GM19193 (cell line): Measurements from ENCODE around the gene FANK1.
"Not testable (repeated sequence)": the region's sequence is repeated elsewhere in the genome, so short reads cannot be mapped to it uniquely, and the experiment has no call there.

Experiments used
- POLR2A ChIP-seq: IDR thresholded peaks from 4 replicates; pipeline ENCODE4 v1.6.1; 2011; ENCODE audit not compliant: insufficient read depth, insufficient read length; ENCODE audit errors: extremely low read depth

The FANK1 gene, protein sequence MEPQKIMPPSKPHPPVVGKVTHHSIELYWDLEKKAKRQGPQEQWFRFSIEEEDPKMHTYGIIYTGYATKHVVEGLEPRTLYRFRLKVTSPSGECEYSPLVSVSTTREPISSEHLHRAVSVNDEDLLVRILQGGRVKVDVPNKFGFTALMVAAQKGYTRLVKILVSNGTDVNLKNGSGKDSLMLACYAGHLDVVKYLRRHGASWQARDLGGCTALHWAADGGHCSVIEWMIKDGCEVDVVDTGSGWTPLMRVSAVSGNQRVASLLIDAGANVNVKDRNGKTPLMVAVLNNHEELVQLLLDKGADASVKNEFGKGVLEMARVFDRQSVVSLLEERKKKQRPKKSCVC

DNA sequence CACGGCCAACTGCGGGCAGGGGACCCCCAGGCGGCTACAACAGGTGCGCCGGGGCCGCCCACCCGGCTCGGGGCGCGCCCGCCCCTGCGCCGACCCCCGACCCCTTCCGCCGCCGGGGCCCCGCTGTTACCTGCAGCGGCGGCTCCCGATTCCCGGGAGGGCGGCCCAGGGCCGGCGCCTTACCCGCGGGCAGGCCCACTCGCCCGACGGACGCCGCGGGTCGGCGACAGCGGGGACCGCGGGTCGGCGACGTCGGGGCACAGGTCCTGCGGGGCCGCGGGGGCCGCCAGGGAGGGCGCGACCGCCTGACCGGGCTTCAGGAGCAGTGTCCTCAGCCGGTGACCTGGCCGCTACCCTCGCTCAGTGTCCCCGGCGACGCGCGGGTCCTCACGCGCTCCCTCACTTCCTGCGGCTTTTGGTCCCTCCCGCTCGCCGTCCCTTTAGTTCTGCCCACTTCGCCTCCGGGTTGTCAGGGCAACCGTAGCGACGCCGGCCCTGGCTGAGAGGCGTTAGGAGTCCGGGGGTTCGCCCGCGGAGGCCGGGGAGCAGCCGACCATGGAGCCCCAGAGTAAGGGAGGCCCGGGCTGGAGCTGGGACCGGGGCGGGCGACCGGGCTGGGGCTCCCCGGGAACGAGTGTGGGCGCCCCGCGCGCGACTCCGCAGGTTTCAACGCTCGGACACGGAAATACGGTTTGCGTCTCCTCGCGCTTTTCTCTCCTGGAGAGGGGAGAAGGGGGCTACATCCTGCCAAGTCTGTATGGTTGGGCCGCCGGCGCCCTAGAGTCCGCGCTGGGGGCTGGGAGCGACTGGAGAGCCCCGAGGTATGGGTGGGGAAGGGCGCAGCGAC, at the start of gene FANK1:
Gene FANK1 (plus strand): TSS at position 477 of the 847 bp plus-strand sequence. CDS start 79 bp downstream, at position 556.
- TF ChIP-seq POLR2A = not testable (repeated sequence)

DNA sequence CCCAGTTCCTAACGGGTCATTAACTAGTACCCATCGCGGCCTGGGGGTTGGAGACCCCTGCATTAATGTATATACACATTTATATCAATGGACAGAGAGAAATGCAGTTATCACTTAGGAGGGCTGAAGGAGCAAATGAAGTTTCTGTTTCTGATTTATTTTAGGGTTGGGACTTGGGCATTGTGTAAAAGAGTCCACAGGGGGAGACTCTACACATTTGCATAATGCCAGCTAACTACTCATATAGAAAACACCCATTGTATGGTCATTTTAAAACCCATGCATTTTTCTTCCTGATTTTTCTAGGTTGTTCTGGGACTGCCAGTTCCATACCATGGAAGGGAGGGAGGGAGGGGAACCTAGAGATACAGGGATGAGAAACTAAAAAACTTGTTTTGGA, 49.5 kb upstream of the FANK1 start:
- no peak for TF ChIP-seq POLR2A

DNA sequence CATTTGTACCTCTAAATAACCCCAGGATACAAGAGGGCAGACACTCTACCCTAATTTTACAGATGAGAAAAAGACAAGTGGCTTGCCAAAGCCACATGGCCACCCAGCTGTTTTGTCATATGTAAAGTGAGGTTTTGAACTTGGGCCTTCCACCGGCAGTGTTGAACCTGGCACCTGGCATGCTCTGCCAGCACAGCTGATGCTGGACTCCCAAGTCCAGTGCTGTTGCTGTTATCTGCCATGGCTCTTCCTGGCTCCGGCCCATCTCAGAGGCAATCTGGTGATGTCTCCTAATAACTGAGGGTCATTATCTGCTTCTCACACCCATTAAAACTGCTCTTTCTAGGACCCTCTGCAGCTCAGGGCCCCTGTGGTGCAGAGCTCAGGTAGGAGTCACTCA, 48.0 kb upstream of the FANK1 start:
- no peak for TF ChIP-seq POLR2A

DNA sequence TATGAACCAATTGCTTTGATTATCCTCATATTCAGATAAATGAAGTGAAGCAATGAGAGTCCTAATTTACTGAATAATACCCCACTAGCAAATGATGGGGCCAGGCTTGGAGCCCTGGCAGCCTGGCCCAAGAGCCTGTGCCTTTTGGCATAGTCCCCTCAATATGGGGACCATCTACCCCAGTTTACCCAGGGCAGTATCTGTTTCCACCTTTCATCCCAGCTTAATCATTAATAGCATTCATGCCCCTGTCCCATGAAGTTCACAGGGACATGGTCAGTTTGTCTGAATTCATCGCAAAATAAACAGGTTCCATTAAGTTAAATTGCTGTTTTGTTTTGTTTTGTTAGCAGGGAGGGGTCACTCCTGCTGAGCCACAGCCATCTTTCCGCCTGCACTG, 47.5 kb upstream of the FANK1 start:
- TF ChIP-seq POLR2A = no peak

DNA sequence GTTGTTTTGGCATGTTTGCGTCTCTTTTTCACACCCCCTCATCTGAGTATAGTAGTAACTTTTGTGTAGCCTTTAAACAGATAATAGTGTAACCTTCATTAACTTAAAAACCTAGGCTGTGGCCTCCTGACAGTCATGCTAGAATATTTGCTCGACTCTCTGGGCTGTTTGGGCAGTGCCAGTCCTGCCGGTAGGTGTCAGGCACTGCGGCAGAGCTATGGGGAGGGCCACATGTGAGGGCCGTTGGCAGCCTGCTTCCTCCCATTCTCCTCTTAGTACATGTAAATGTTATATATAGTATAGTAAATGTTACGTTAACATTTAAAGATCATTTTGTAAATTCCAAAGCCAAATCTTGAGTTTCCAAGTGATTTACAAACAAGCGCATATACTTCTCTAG, 46.9 kb upstream of the FANK1 start:
- TF ChIP-seq POLR2A = no peak

DNA sequence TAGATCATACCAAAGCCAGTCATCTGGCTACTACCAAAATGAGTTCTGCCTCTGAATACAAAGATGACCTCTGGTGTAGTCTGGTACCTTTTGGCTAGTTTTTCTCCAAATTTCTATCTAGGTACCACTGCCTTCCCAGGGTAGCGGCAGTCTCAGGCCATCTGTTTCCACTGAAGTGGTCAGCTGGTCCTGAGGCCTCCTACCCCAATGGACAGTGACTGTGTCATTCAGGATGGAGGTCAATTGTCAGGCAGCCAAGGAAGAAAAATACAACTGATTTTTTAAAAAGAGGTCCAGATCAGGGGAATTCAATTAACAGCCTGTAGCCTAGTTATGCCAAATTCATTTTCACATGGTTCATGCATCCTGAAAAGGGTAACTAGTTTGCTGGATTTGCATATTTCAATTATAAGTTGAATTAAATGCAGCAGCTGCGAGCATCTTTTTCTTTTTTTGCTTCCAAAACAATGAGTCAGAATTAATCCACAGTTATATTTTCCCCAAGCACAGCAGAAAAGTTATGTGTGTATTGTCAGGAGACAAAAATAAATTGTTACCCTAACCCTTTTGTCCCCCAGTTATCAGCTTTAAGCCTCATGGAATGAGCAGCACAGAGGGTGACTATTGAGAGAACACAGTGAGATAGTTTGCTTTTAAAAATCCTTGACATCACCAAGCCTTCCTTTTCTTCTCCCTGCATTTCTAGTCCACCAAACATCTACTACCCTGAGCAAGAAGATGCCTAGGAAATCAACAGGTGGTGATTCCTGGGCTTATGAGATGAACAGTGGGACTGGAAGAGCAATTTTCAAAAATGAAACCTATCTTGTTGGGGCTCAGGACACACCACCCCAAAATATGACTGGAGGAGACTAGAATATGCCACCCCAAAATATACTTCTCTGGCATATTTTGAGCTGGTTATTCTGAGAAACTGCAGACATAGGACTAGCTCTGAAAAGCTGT, 45.3 kb upstream of the FANK1 start:
- no peak for TF ChIP-seq POLR2A

DNA sequence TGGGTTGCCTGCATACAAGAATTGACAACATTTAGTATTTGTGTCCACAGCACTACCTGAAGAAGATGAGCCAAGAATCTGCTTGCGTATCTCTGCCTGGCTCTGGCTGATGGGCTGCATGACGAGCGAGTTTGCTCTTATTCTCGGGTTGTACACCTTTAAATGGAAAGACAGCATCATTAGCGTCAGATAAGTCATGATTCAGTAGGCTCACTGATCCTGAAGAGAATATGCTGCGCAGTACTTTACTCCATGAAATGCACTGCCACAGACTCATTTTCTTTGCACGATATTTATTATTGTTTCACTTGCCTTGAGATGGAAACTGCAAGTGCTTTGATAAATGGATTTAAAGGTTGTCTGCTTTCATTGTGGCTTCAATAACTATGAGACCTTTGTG, 43.9 kb upstream of the FANK1 start:
- TF ChIP-seq POLR2A = no peak

DNA sequence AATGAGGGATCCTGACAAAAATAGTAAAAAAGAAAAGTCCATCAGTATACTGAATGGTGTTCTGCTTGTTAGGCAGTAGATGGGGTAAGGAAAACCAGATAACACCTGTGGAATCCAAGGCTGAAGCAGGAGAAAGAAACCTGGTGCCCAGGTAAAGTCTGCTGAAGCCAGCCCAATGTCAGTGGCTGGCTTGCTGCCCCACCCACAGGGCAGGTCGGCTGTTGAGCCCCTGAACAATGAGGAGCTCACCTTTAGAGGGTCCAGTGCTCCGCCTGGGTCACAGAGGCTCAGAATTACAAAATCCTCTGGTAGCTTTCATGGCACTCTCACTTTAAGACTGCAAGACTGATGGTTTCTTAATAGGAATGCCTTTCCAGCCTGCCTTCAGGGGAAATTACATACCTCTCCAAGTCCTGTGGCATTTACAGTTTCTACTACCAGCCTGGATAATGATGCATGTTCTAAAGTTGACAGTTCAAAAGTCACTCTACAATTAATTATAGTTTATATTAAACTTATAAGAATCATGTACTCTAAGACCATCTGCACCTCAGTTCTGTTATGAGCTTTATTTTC, 39.1 kb upstream of the FANK1 start:
- no peak for TF ChIP-seq POLR2A

DNA sequence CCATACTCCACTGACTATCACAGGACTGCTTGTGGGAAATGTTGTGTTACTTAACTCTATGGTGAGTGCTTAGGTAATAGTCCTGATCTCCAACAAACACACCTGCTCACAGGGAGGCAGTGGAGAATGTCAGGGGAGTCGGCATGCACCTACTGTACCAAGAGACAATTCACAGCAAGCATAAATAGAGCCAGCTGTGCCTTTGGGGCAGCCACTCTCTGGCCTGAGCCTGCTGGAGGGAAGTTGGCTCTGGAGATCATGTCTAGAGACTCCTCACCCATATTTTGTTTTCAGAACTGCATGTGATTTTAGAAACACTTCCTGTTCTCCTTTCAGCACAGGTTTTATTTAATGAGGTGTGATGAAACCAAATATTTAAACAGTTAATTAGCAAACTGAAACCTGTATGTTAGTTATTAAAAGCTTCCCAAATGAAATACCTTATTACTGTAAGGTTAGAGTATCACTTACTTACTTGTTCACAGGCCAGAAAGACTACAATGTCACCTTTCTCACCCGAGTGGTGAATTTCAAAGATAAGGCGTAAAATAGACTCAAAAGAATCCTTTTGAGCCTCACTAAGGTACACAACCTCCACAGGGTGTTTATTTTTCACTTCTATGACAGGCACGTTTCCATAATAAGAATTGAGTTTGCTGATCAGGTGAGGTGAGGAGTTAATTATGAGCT, 37.1 kb upstream of the FANK1 start:
- no peak for TF ChIP-seq POLR2A

DNA sequence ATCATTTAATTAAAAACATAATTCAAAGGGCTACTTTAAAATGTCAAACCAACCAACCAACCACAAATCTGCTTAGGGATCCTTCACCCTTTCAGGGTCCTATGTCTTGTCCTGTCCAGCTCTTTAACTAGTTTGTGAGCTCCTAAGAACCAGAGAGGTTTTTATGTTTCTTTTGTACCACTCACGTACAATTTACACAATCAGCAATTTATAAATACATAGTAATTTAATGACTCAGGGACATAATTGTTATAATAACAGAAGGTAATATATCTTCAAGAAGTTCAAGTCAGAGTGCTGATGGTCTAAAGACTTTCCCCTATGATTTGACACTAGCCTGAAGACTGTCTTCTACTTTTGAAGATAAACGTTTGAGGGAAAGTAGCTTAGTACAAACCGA, 31.2 kb upstream of the FANK1 start:
- no peak for TF ChIP-seq POLR2A

DNA sequence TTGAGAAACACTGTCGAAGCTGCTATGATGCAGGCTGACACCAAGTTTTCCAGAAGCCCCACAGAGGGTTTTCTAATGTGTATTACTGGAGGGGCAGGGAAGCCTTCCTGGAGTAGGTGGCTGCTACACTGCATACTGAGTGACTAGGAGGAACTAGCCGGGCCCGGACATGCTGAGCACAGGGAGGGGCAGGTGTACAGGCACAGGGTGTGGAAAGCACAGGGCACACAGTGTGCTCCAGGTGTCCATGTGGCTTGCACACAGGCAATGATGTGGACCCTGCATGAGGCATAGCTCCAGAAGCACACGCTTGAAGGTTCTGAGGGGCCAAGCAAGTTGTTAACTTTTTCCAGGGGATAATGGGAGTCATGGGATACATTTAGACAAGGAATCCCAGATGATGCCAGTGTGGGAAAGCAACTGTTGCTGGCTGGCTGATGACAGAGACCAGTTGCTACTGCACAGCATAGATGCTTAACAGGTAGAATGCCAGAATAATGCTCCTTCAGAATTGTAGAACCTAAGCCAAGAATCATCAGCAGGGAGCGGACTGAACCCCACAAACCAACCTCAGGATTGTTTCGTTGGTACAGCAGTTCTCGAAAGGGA, 29.8 kb upstream of the FANK1 start:
- TF ChIP-seq POLR2A = no peak

DNA sequence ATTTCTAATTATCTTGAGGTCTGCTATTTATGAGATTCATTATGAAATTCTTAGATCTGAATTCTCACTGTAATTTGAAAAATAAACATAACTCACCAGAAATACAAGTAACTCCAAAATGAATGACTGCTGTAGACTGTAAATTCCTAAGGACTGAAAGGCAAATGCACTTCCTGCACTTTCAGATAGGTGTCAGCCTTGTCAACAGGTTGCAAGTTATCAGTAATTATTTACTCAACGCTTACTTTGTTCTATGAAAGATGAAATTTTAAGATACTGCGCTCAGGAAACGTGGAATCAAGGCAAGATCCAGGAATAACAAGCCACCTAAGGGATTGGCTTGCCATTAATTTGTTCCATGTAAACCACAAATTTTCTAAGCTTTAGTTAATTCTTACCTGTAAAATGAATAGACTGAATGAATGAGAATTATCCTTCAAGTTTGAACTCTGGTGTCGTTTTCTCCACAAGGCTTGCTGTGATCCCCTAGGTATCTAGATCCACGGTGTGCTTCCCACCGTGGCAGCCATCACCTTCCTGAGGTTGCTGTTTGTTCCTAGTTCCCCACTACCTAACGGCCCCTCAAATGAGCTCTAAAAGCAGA, 27.9 kb upstream of the FANK1 start:
- no peak for TF ChIP-seq POLR2A

DNA sequence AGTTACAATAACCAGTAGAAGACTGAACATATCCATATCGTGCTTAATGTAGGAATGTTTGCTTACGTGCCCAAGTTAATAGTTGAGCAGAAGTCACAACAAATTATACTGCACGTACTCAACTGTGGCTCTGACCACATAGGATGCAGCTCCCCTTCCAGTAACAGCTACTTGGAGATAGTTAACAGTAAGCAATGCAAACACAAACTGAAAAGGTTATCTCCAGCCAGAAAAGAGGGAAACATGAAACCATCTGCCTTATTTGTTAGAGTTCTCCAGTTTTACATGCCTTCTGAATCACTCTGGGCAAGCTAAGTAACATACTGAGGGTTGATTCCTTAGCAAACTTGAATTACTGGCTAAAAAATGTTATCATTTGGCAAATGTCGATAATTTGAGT, 25.0 kb upstream of the FANK1 start:
- no peak for TF ChIP-seq POLR2A

DNA sequence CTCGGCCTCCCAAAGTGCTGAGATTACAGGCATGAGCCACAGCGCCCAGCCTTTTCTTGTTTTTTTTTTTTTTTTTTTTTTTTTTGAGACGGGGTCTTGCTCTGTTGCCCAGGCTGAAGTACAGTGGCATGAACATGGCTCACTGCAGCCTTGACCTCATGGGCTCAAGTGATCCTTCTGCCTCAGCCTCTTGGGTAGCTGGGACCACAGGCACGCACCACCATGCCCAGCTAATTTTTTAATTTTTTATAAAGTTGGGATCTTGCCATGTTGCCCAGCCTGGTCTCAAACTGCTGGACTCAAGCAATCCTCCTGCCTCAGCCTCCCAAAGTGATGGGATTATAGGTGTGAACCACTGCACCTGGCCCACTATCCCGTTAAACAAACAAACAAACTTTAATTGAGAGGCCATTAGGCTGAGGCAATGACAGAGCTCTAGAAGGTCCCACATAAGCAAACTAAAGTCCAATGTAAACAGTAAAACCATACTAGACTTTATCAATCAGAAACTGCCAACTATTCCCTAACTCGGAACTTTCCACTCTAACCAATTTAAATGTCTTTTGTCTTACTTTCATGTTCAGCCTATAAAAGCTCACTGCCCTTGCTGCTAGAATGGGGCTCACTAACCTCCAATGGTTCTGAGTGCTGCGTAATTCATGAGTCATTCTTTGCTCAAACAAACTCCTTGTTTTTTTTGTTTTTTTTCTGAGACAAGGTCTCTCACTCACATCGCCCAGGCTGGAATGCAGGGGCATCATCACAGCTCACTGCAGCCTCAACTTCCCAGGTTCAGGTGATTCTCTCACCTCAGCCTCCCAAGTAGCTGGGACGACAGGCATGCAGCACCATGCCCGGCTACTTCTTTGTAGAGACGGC, 17.2 kb upstream of the FANK1 start:
- TF ChIP-seq POLR2A = no peak
